ENCODE measurements around the gene SLC12A7.

- no peak for TF ChIP-seq POLR2AphosphoS5 (IDR thresholded peaks at IDR 0.05)
- TF ChIP-seq CTCF (IDR thresholded peaks at IDR 0.05), result no peak
These were observed 31.4 kb downstream of the SLC12A7 start for GRCh38 chr5:1080432-1080831.
